ENCODE data around the gene ZNF609.

Gene ZNF609

GRCh38 chr15:64650552-64650951 is 190.2 kb downstream of the ZNF609 start:
- Histone ChIP-seq H3K27ac (no peak overlapping the region), H3K4me3 (no peak overlapping the region), H3K36me3 (ENCODE audit: insufficient read depth, low read length) (0 out of 2 replicates have a peak, but pooled peaks cover 3% of the 10 kb centered on the region), H3K9ac (ENCODE audit: insufficient read length) (no peak overlapping the region), H3K9me3 (ENCODE audit: low read depth, low read length) (no peaks in the 10 kb centered on the region)
- no peak for DNase-seq (ENCODE audit: low read depth, low spot score)
- TF ChIP-seq FOXP2 (optimal IDR thresholded peaks at IDR 0.05; ENCODE audit: control extremely low read depth, extremely low read length, insufficient read depth) (no peak), POLR2AphosphoS5 (IDR thresholded peaks at IDR 0.05; ENCODE audit: borderline replicate concordance, low read depth, low read length) (no peak), EZH2 (IDR thresholded peaks at IDR 0.05) (no peak)

DNA sequence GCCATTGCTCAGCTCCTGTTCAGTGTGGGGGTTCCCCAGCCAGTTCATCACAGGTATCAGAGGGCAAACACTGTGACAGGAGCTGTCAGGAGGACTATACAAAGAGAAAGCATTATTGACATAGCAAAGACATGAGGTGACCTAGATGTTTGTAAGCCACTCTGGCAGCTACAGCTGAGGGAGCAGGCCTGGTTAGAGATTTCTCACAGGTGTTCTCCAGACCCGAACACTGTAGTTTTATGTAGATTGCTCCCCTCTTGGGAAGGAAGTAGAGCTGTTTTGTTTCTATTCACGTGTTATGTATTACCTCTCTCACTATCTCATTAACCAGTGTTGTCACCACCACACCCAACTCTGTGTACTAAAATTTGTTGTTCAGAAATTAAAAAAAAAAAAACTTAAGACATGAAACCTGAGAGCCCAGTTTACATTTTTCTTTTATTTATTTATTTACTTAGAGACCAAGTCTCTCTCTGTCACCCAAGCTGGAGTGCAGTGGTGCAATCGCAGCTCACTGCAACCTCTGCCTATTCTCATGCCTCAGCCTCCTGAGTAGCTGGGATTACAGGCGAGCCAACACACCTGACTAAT is 191.3 kb downstream of the ZNF609 start:
- H3K4me3 ChIP-seq = no peak overlapping the region
- TF ChIP-seq EZH2 (IDR thresholded peaks at IDR 0.05) (no peak), POLR2AphosphoS5 (IDR thresholded peaks at IDR 0.05; ENCODE audit: borderline replicate concordance, low read depth, low read length) (no peak), FOXP2 (optimal IDR thresholded peaks at IDR 0.05; ENCODE audit: control extremely low read depth, extremely low read length, insufficient read depth) (no peak)
- H3K36me3 ChIP-seq (ENCODE audit: insufficient read depth, low read length) = no peaks in the 10 kb centered on the region
- no peak overlapping the region for H3K9ac ChIP-seq (ENCODE audit: insufficient read length)
- DNase-seq (ENCODE audit: low read depth, low spot score) = no peak
- H3K9me3 ChIP-seq (ENCODE audit: low read depth, low read length) = no peaks in the 10 kb centered on the region
- H3K27ac ChIP-seq = no peak overlapping the region

- Histone ChIP-seq H3K9me3 (ENCODE audit: low read depth, low read length) (no peaks in the 10 kb centered on the region), H3K9ac (ENCODE audit: insufficient read length) (no peak overlapping the region), H3K36me3 (ENCODE audit: insufficient read depth, low read length) (no peaks in the 10 kb centered on the region), H3K27ac (no peak overlapping the region), H3K4me3 (no peak overlapping the region)
- DNase-seq (ENCODE audit: low read depth, low spot score) = no peak
- TF ChIP-seq FOXP2 (optimal IDR thresholded peaks at IDR 0.05; ENCODE audit: control extremely low read depth, extremely low read length, insufficient read depth) (no peak), EZH2 (IDR thresholded peaks at IDR 0.05) (no peak), POLR2AphosphoS5 (IDR thresholded peaks at IDR 0.05; ENCODE audit: borderline replicate concordance, low read depth, low read length) (no peak)
Measured at GRCh38 chr15:64653757-64654156, 193.4 kb downstream of the ZNF609 start.

- TF ChIP-seq POLR2AphosphoS5 (IDR thresholded peaks at IDR 0.05; ENCODE audit: borderline replicate concordance, low read depth, low read length) (no peak), EZH2 (IDR thresholded peaks at IDR 0.05) (no peak), FOXP2 (optimal IDR thresholded peaks at IDR 0.05; ENCODE audit: control extremely low read depth, extremely low read length, insufficient read depth) (no peak)
- H3K27ac ChIP-seq = no peak overlapping the region
- DNase-seq (ENCODE audit: low read depth, low spot score) = no peak
- H3K9me3 ChIP-seq (ENCODE audit: low read depth, low read length) = no peaks in the 10 kb centered on the region
- H3K4me3 ChIP-seq = no peak overlapping the region
- H3K36me3 ChIP-seq (ENCODE audit: insufficient read depth, low read length) = no peaks in the 10 kb centered on the region
- no peak overlapping the region for H3K9ac ChIP-seq (ENCODE audit: insufficient read length)
Measured at GRCh38 chr15:64656508-64656907, 196.1 kb downstream of the ZNF609 start.

- no peak for DNase-seq (ENCODE audit: low read depth, low spot score)
- Histone ChIP-seq H3K9me3 (ENCODE audit: low read depth, low read length) (no peaks in the 10 kb centered on the region), H3K36me3 (ENCODE audit: insufficient read depth, low read length) (no peaks in the 10 kb centered on the region), H3K9ac (ENCODE audit: insufficient read length) (no peak overlapping the region), H3K27ac (no peak overlapping the region), H3K4me3 (no peak overlapping the region)
- TF ChIP-seq EZH2 (IDR thresholded peaks at IDR 0.05) (no peak), POLR2AphosphoS5 (IDR thresholded peaks at IDR 0.05; ENCODE audit: borderline replicate concordance, low read depth, low read length) (no peak)
Measured at GRCh38 chr15:64665179-64665578, 204.8 kb downstream of the ZNF609 start.

GRCh38 chr15:64667736-64668161 is 207.4 kb downstream of the ZNF609 start:
- no peak for DNase-seq (ENCODE audit: low read depth, low spot score)
- no peak overlapping the region for H3K4me3 ChIP-seq
- H3K9ac ChIP-seq (ENCODE audit: insufficient read length) = no peak overlapping the region
- no peak overlapping the region for H3K27ac ChIP-seq
- H3K9me3 ChIP-seq (ENCODE audit: low read depth, low read length) = no peaks in the 10 kb centered on the region
- H3K36me3 ChIP-seq (ENCODE audit: insufficient read depth, low read length) = no peaks in the 10 kb centered on the region
- no peak for TF ChIP-seq EZH2 (IDR thresholded peaks at IDR 0.05)
- no peak for TF ChIP-seq FOXP2 (optimal IDR thresholded peaks at IDR 0.05; ENCODE audit: control extremely low read depth, extremely low read length, insufficient read depth)
- no peak for TF ChIP-seq POLR2AphosphoS5 (IDR thresholded peaks at IDR 0.05; ENCODE audit: borderline replicate concordance, low read depth, low read length)

DNA sequence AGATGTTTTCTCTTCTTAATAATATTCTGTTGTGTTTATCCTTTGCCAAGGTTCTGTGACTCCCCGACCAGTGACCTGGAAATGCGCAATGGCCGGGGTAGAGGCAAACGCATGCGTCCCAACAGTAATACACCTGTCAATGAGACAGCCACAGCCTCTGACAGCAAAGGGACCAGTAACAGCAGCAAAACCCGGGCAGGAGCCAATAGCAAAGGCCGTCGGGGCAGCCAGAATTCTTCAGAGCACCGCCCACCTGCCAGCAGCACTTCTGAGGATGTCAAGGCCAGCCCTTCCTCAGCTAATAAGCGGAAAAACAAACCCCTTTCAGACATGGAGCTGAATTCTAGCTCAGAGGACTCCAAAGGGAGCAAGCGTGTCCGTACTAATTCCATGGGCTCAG is 213.5 kb downstream of the ZNF609 start:
- Histone ChIP-seq H3K4me3 (no peak overlapping the region), H3K36me3 (ENCODE audit: insufficient read depth, low read length) (peaks cover 27% of the 10 kb centered on the region), H3K9ac (ENCODE audit: insufficient read length) (no peak overlapping the region), H3K9me3 (ENCODE audit: low read depth, low read length) (no peaks in the 10 kb centered on the region), H3K27ac (no peak overlapping the region)
- no peak for DNase-seq (ENCODE audit: low read depth, low spot score)
- TF ChIP-seq EZH2 (IDR thresholded peaks at IDR 0.05) (no peak), POLR2AphosphoS5 (IDR thresholded peaks at IDR 0.05; ENCODE audit: borderline replicate concordance, low read depth, low read length) (no peak), FOXP2 (optimal IDR thresholded peaks at IDR 0.05; ENCODE audit: control extremely low read depth, extremely low read length, insufficient read depth) (no peak)

- no peak overlapping the region for H3K9ac ChIP-seq (ENCODE audit: insufficient read length)
- H3K36me3 ChIP-seq (ENCODE audit: insufficient read depth, low read length) = peaks cover 63% of the 10 kb centered on the region
- TF ChIP-seq EZH2 (IDR thresholded peaks at IDR 0.05) (no peak), POLR2AphosphoS5 (IDR thresholded peaks at IDR 0.05; ENCODE audit: borderline replicate concordance, low read depth, low read length) (no peak), FOXP2 (optimal IDR thresholded peaks at IDR 0.05; ENCODE audit: control extremely low read depth, extremely low read length, insufficient read depth) (no peak)
- DNase-seq (ENCODE audit: low read depth, low spot score) = no peak
- H3K9me3 ChIP-seq (ENCODE audit: low read depth, low read length) = no peaks in the 10 kb centered on the region
- H3K27ac ChIP-seq = no peak overlapping the region
- no peak overlapping the region for H3K4me3 ChIP-seq
Measured at GRCh38 chr15:64678126-64678819, 217.9 kb downstream of the ZNF609 start.

Data from SK-N-MC (cell line).